Muscle of arm (tissue), 12 donors: ENCODE data around the gene SCN2A. TPM values are rescaled to one million over a fixed set of nuclear protein-coding genes. Genes with fewer than 3 reads are reported as not detected.
"Not testable (repeated sequence)": the region's sequence is repeated elsewhere in the genome, so short reads cannot be mapped to it uniquely, and the experiment has no call there.

Experiments used
- DNase-seq: peaks from one replicate; pipeline ENCODE4 v3.0.0-alpha.2; 2013
- polyA plus RNA-seq, 12 donors: library from polyadenylated mRNA; unstranded; fragments of 120-200 nt; gene quantifications; one replicate each; pipeline ENCODE4 v1.2.1, GENCODE V29; 2013; ENCODE audit not compliant: insufficient read length in 12 of 12

Gene SCN2A
- polyA plus RNA-seq, 12 donors: 0.01 to 0.23 (median 0.10) TPM; not detected in 3

GRCh38 chr2:165251366-165251765, 12.2 kb downstream of the SCN2A start:
- DNase-seq: no peak

GRCh38 chr2:165253178-165253577, 14.0 kb downstream of the SCN2A start:
- DNase-seq: no peak

- DNase-seq: no peak
Measured at GRCh38 chr2:165256618-165257017, 17.4 kb downstream of the SCN2A start.

GRCh38 chr2:165260347-165260746, 21.1 kb downstream of the SCN2A start:
- DNase-seq: not testable (repeated sequence)

- DNase-seq: no peak
Measured at GRCh38 chr2:165268754-165269153, 29.5 kb downstream of the SCN2A start.

GRCh38 chr2:165273176-165273575, 34.0 kb downstream of the SCN2A start:
- DNase-seq: no peak

GRCh38 chr2:165274698-165275097, 35.5 kb downstream of the SCN2A start:
- no peak for DNase-seq

- DNase-seq: no peak
Measured at GRCh38 chr2:165275932-165276331, 36.7 kb downstream of the SCN2A start.

GRCh38 chr2:165277295-165277694, 38.1 kb downstream of the SCN2A start:
- no peak for DNase-seq

GRCh38 chr2:165277860-165278656, 38.8 kb downstream of the SCN2A start:
- DNase-seq: no peak

- no peak for DNase-seq
Measured at GRCh38 chr2:165280356-165280755, 41.1 kb downstream of the SCN2A start.

- DNase-seq: no peak
Measured at GRCh38 chr2:165281387-165281786, 42.2 kb downstream of the SCN2A start.

- DNase-seq: no peak
Measured at GRCh38 chr2:165283342-165283741, 44.1 kb downstream of the SCN2A start.

GRCh38 chr2:165287094-165287778, 48.0 kb downstream of the SCN2A start:
- no peak for DNase-seq

- no peak for DNase-seq
Measured at GRCh38 chr2:165289069-165289468, 49.9 kb downstream of the SCN2A start.

GRCh38 chr2:165293440-165294420, 54.5 kb downstream of the SCN2A start:
- peak; percentile 86 for DNase-seq

GRCh38 chr2:165294912-165295311, 55.7 kb downstream of the SCN2A start:
- no peak for DNase-seq

- DNase-seq: no peak
Measured at GRCh38 chr2:165295643-165296042, 56.4 kb downstream of the SCN2A start.

- no peak for DNase-seq
Measured at GRCh38 chr2:165305391-165306096, 66.3 kb downstream of the SCN2A start.

GRCh38 chr2:165307317-165307716, 68.1 kb downstream of the SCN2A start:
- no peak for DNase-seq

- no peak for DNase-seq
Measured at GRCh38 chr2:165311949-165312348, 72.7 kb downstream of the SCN2A start.
